Glutamatergic neuron (in vitro differentiated cells): ENCODE results near the gene SNX27. TPM values are rescaled to one million over a fixed set of nuclear protein-coding genes. Genes with fewer than 3 reads are reported as not detected.
A peak's percentile ranks its signal among the peaks of the same experiment; 100 is the strongest.

ENCODE experiments used
- DNase-seq: peaks from one replicate; pipeline ENCODE4 v3.0.0; 2022
- H3K27ac Mint-ChIP-seq: one replicate; pipeline ENCODE4 v1.8.0; 2020; ENCODE audit warnings: mild to moderate bottlenecking, mixed read lengths, inconsistent platforms; ENCODE audit not compliant: unreplicated experiment
- H3K27me3 Mint-ChIP-seq: one replicate; pipeline ENCODE4 v1.8.0; 2020; ENCODE audit warnings: mild to moderate bottlenecking, moderate library complexity, mixed read lengths, inconsistent platforms; ENCODE audit not compliant: unreplicated experiment
- H3K36me3 Mint-ChIP-seq: one replicate; pipeline ENCODE4 v1.8.0; 2020; ENCODE audit warnings: mild to moderate bottlenecking, mixed read lengths, inconsistent platforms; ENCODE audit not compliant: unreplicated experiment
- H3K4me1 Mint-ChIP-seq: one replicate; pipeline ENCODE4 v1.8.0; 2020; ENCODE audit warnings: mild to moderate bottlenecking, low read depth, mixed read lengths, inconsistent platforms; ENCODE audit not compliant: unreplicated experiment
- H3K4me3 Mint-ChIP-seq: one replicate; pipeline ENCODE4 v1.8.0; 2020; ENCODE audit warnings: mild to moderate bottlenecking, mixed read lengths, inconsistent platforms; ENCODE audit not compliant: unreplicated experiment
- H3K9me3 Mint-ChIP-seq: one replicate; pipeline ENCODE4 v1.8.0; 2020; ENCODE audit warnings: mild to moderate bottlenecking, moderate library complexity, mixed read lengths, inconsistent platforms; ENCODE audit not compliant: unreplicated experiment
- CTCF ChIP-seq: fragments of 200-600 bp; sonication (generic); IDR thresholded peaks from one replicate; pipeline ENCODE4 v1.5.0; 2021; ENCODE audit not compliant: partially characterized antibody, unreplicated experiment
- total RNA-seq: library from RNA; stranded (reverse); fragmentation: NEBNext Ultra II Directional; extraction: Animal tissue kit (Norgen Biotek cat#: 25700); gene quantifications from one replicate; pipeline ENCODE4 v1.2.1, GENCODE V29; 2021; ENCODE audit not compliant: unreplicated experiment

The SNX27 gene
- total RNA-seq, 1 donor from 2014 or later: 39.3 TPM

DNA sequence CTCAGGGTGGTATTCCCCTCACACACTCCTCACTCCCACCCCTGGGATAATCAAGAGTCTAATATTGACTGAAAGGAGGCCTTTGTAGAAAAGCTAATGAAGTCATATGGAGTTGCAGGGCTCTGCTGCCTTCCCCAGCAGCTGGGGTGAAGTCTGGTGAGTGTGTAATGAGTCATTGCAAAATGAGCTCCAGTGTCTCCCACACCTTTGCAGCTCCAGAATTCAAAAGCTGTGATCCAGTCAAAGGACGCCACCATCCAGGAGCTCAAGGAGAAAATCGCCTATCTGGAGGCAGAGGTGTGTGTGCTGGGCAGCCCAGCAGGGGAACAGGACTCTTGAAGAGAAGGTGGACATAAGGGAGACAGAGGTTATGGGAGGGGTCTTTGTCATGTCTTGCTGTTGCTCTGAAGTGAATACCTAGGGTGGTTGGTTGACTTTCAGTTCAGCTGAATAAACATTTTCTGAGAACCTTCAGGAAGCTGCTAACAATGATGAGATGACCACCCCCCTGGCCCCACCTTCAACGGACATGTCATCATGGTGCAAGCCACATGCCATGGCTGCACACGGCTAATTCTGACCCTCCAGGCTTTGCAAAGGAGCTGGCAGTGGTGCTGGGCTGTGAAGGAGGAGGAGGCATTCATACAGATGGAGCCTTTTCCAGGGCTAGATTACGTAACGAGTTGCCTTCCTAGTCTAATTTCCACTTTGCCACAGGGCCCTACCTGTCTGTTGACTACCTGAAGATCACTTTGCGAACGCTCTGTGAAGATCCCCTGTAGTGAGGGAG lies 32.2 kb upstream of the SNX27 start:
- no peak for TF ChIP-seq CTCF
- no peak for DNase-seq
- peaks cover 8% of the 10 kb centered on the region for H3K4me1 Mint-ChIP-seq
- no peaks in the 10 kb centered on the region for H3K36me3 Mint-ChIP-seq
- no peak overlapping the region for H3K27ac Mint-ChIP-seq
- H3K27me3 Mint-ChIP-seq: no peaks in the 10 kb centered on the region
- no peak overlapping the region for H3K4me3 Mint-ChIP-seq
- H3K9me3 Mint-ChIP-seq: no peaks in the 10 kb centered on the region

- peaks cover 8% of the 10 kb centered on the region for H3K4me1 Mint-ChIP-seq
- DNase-seq: no peak
- no peaks in the 10 kb centered on the region for H3K36me3 Mint-ChIP-seq
- H3K27me3 Mint-ChIP-seq: no peaks in the 10 kb centered on the region
- no peaks in the 10 kb centered on the region for H3K9me3 Mint-ChIP-seq
- H3K4me3 Mint-ChIP-seq: no peak overlapping the region
- TF ChIP-seq CTCF: no peak
- H3K27ac Mint-ChIP-seq: no peak overlapping the region
Measured at GRCh38 chr1:151581451-151581850, 30.4 kb upstream of the SNX27 start.

GRCh38 chr1:151581921-151582320 lies 29.9 kb upstream of the SNX27 start:
- no peak for DNase-seq
- H3K9me3 Mint-ChIP-seq: no peaks in the 10 kb centered on the region
- no peaks in the 10 kb centered on the region for H3K36me3 Mint-ChIP-seq
- H3K4me3 Mint-ChIP-seq: peak overlapping the region; percentile 23
- H3K4me1 Mint-ChIP-seq: peaks cover 8% of the 10 kb centered on the region
- no peak for TF ChIP-seq CTCF
- no peaks in the 10 kb centered on the region for H3K27me3 Mint-ChIP-seq
- no peak overlapping the region for H3K27ac Mint-ChIP-seq

- Mint-ChIP-seq H3K4me1 (peaks cover 8% of the 10 kb centered on the region), H3K27me3 (no peaks in the 10 kb centered on the region), H3K9me3 (no peaks in the 10 kb centered on the region), H3K27ac (no peak overlapping the region), H3K36me3 (no peaks in the 10 kb centered on the region), H3K4me3 (no peak overlapping the region)
- DNase-seq: no peak
- TF ChIP-seq CTCF: no peak
Measured at GRCh38 chr1:151583796-151584195, 28.1 kb upstream of the SNX27 start.

DNA sequence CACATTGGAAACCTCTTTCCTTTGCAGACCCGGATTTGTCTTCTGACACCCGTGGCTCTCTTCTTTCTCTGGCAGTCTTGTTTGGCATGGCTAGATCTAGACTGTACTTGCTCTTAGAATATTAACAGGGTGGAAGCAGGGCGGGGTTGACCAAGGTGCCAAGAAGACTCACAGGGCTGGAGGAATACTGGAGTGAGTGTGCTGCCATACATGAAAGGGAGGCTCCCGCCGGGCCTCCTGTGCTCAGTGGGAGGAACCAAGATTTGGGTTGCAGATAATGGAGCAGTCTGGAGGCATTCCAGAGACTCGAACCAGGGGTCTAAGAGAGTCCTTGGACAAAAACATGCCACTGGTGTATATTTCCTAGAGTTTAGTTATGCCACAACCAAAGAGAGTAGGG lies 27.6 kb upstream of the SNX27 start:
- DNase-seq: no peak
- Mint-ChIP-seq H3K9me3 (no peaks in the 10 kb centered on the region), H3K4me3 (no peak overlapping the region), H3K27me3 (no peaks in the 10 kb centered on the region), H3K4me1 (peaks cover 8% of the 10 kb centered on the region), H3K27ac (no peak overlapping the region), H3K36me3 (no peaks in the 10 kb centered on the region)
- TF ChIP-seq CTCF: no peak
